ENCODE measurements around the gene MYO10. TPM values are rescaled to one million over a fixed set of nuclear protein-coding genes. Genes with fewer than 3 reads are reported as not detected.

MYO10 gene
- total RNA-seq, 1 donor from 2014 or later, result 4.6 TPM

- DNase-seq (ENCODE audit: low spot score), result no peak
- intact Hi-C loops (cut with DNase I), result no loop called here
These were observed 8.9 kb upstream of the MYO10 start for GRCh38 chr5:16944816-16945562.

- intact Hi-C loops (cut with DNase I), result no loop called here
- no peak for DNase-seq (ENCODE audit: low spot score)
These were observed 8.0 kb upstream of the MYO10 start for GRCh38 chr5:16943846-16944678.

DNA sequence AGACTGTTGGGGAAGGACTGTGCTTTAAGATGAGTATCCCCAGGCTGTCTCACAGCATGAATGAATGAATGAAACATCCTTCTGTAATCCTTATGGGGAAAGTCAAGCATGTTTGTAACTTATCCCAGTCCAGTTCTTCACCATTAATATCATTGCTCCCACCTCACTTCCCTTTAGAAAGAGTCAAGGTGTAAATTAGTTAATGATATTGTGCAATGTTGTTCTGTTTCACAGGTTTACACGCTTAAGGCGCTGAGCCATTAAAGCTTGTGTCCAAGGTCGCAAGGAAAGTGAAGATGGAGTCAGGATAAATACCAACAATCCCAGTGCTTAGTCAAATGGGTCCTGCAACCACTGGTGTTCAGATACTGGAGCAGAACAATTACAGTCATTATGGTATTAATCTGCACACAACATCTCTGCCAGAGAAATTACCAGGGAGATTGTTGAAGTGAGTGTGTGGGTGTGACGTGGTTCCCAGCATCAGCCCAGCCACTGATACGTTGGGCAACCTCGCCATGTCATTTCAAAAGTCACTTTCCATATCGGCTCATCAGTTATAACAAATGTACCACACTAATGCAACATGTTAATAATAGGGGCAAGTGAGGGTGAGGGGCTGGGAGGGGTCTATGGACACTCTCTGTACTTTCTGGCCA, 1.5 kb upstream of the MYO10 start:
- intact Hi-C loops (cut with DNase I), result loop anchor here (5.0 kb wide), 2 partner anchors 140 to 150 kb away; no protein-coding TSS in a partner anchor
- DNase-seq (ENCODE audit: low spot score), result no peak

GRCh38 chr5:16936989-16937438, 926 bp upstream of the MYO10 start:
- DNase-seq (ENCODE audit: low spot score), result no peak
- intact Hi-C loops (cut with DNase I), result loop anchor here (5.0 kb wide), 2 partner anchors 140 to 150 kb away; no protein-coding TSS in a partner anchor

DNA sequence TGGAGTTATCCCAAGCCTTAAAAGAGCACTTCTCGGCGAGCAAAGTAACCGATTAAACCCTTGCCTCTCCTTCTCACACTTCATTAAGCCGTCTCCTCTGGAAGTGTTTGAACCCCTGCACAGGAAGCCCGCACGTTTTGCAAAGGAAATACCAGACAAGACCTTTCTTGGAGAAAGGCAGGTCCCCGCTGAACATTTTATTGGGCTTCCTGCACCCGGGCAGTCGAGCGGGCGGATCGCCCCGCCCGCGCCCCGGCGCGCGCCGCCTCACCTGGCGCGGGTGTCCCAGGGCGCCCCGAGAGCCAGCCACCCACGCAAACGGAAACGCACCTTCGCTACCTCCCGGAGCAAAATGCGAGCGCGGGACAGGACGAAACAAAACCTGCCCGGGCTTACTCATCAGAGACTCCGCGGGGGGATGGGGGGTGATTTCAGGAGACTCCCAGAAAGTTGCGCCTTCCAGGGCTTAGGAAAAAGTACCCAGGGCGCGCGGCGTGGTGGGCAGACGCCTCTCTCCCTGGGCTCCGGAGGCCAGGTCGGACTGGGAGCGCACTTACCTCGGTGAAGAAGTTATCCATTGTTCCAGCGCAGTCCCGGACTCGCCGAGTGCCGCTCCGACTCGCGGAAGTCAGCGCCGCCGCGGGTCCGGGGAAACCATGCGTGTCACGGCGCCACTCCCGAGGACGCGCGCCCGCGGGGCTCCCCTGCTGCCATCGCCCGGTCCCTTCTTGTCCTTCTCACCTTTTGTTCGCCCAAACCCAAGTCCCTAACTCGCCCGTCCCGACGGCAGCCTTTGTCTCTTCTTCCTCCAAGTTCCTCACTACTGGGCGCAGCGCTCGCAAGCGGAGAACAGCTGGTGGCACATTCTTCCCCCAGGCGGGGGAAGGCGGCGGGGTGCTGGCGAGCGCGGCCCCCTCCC, 598 bp downstream of the MYO10 start:
- intact Hi-C loops (cut with DNase I), result loop anchor here (2.0 to 5.0 kb wide), 3 partner anchors 142 to 197 kb away; no protein-coding TSS in a partner anchor
- DNase-seq (ENCODE audit: low spot score), result peak; percentile 85

DNA sequence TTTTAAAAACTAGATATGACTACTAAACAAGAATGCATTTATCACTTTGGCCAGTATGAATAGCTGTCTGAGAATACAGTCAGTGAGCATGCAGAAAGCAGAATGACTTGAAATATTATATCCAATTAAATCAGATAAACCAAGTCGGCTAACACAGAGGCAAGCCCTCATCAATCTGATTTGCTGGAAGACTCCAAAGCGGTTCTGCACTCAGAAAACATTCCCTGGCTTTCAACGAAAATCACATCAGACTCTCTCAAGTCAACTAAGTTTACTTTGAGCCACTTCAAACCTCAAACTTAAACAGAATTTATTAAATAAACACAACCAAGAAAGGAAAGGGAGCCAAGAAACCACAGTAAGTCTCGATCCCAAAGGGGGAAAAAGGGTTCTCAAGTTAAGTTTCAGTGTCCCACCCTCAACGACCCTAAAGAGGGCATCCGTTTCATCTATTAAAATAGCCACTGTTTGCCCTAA, 1.4 kb downstream of the MYO10 start:
- no peak for DNase-seq (ENCODE audit: low spot score)
- intact Hi-C loops (cut with DNase I), result loop anchor here (2.0 to 5.0 kb wide), 4 partner anchors 143 to 253 kb away; no protein-coding TSS in a partner anchor

DNA sequence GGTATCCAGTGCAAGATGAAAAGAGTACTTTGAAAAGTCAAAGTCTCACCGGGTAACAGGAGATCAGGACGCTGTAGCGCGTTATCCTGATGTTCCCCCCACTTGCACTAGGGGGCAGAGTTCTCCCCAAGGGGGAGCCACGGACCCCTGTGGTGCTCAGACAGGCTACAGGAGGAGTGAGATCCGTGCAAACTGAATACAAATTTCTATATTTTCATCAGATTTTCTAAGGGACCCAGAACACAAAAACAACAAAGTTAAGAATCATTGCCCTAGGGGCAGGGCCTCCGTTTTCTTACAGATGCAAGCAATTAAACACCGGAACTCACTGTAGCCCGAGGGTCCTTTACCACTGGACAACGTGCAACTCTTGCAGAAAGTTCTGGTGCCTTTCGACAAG, 2.0 kb downstream of the MYO10 start:
- intact Hi-C loops (cut with DNase I), result loop anchor here (2.0 to 5.0 kb wide), 2 partner anchors 199 to 253 kb away; no protein-coding TSS in a partner anchor
- DNase-seq (ENCODE audit: low spot score), result no peak

- DNase-seq (ENCODE audit: low spot score), result no peak
- intact Hi-C loops (cut with DNase I), result loop anchor here (5.0 kb wide), 1 partner anchor 254 kb away; no protein-coding TSS in a partner anchor
These were observed 2.8 kb downstream of the MYO10 start for GRCh38 chr5:16933337-16933736.

DNA sequence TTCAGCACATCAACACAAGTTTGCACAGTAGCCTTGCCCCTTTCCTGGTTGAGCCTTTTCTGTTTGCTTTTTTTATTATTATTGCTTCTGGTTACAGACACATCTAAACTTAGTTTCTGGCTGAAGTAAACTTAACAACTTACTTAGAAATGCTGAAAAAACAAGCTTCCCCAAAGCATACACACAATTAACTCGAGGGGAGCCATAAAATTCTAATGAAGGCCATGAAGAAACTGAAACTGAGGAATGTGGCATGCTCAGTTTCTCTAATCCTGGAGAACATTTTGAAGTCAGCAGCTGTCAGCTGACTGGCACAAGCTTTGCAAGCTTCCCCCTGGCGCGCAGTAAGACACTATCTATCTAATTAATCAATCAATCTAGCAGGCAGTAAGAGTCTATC, 3.7 kb downstream of the MYO10 start:
- no peak for DNase-seq (ENCODE audit: low spot score)
- intact Hi-C loops (cut with DNase I), result loop anchor here (5.0 kb wide), 1 partner anchor 255 kb away; no protein-coding TSS in a partner anchor

DNA sequence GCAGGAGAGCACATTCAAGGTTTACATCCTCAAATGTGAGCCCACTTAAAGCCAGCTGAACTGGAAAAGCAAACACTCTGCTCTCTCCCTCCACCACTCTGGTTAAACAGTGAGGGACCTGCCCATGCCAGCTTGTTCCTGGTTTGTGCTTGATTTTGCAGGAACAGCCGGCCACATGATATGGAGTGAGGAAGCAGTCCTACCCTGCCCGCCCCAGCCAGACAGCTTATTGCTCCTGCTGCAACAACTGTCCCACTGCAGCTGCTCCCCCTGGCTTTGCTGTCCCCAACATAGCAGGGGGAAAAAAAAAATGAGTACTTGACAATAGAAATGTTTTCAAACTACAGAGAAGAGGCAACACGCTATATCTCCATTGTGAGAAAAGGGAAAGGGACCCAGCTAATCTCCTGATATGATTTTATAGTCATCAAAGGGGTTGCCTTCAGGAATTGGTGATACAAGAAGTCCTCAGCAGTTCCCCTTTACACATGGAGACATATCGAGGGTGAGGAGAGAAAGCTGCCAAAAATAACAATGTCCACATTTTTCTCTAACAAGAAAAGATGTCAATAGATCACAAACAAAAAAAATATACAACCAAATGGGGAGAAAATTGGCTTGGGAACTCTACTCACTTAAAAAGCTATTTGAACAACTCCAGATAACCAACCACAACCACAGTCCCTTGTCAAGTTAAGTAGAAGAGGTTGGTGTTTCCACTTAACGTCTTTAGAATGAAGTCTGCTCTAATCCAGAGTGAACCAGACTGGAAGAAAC, 4.6 kb downstream of the MYO10 start:
- intact Hi-C loops (cut with DNase I), result loop anchor here (5.0 kb wide), 1 partner anchor 256 kb away; no protein-coding TSS in a partner anchor

GRCh38 chr5:16930496-16930895, 5.6 kb downstream of the MYO10 start:
- intact Hi-C loops (cut with DNase I), result loop anchor here (5.0 kb wide), 1 partner anchor 257 kb away; no protein-coding TSS in a partner anchor
- no peak for DNase-seq (ENCODE audit: low spot score)

More for the DNA sequence above, 4.6 kb downstream of the MYO10 start:
- no peak for DNase-seq (ENCODE audit: low spot score)

DNA sequence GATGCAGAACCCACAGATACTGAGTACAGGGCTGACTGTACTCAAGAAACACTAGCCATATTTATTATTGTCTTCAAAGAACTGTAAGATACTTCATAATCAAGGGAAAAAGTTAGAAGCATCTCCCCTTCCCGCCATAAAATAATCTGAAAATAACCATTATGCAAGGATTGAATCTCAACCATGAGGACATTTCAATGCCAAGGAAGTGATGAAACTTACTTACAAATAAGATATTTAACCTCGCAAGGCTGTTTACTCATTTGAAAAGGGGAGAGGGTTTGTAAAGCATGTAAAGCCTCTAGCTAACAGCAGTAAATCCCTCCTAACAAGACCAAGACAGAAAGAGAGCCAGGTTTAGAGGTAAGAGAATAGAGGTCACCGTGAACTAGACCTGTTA, 6.3 kb downstream of the MYO10 start:
- DNase-seq (ENCODE audit: low spot score), result no peak
- intact Hi-C loops (cut with DNase I), result loop anchor here (5.0 kb wide), 1 partner anchor 257 kb away; no protein-coding TSS in a partner anchor

GRCh38 chr5:16929347-16929746, 6.7 kb downstream of the MYO10 start:
- intact Hi-C loops (cut with DNase I), result no loop called here
- DNase-seq (ENCODE audit: low spot score), result no peak

- intact Hi-C loops (cut with DNase I), result no loop called here
- no peak for DNase-seq (ENCODE audit: low spot score)
These were observed 8.5 kb downstream of the MYO10 start for GRCh38 chr5:16927613-16928012.

GRCh38 chr5:16926417-16926816, 9.7 kb downstream of the MYO10 start:
- intact Hi-C loops (cut with DNase I), result no loop called here
- DNase-seq (ENCODE audit: low spot score), result no peak

DNA sequence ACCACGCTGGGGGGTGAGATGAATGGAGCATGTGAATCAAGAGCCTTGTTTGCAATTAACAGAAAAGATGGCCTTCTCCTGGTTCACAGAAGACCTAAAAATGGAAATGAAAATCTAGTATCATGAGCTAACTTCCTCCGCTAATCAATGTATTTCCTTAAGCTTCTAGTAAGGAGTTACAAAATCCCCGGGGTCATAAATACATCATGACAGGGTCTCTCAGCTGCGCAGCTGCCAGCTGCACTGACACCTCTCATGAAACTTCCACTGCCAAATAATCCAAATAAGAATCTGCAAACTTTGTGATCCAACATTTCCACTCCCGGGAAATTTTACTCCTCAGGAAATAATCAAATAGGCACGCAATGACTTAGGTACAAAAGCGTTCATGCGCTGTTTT, 11.9 kb downstream of the MYO10 start:
- intact Hi-C loops (cut with DNase I), result no loop called here
- DNase-seq (ENCODE audit: low spot score), result no peak

DNA sequence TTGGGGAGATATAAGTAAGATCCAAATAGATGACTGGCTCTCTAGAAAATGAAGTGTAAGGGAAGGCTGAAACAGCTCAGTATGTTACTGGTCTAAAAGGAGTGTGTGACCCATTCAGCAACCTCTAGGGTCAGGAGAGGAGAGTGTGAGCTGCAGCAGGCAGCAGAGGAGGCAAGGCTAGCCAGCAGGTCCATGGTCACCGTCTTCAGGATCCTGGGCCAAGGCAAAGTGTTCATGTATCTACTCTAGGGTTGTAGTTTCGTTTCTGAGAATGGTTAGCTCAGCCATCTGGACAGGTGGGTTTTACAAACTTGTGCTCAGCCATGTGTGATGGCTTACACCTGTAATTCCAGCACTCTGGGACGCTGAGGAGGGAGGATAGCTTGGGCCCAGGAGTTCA, 13.7 kb downstream of the MYO10 start:
- DNase-seq (ENCODE audit: low spot score), result no peak
- intact Hi-C loops (cut with DNase I), result no loop called here

DNA sequence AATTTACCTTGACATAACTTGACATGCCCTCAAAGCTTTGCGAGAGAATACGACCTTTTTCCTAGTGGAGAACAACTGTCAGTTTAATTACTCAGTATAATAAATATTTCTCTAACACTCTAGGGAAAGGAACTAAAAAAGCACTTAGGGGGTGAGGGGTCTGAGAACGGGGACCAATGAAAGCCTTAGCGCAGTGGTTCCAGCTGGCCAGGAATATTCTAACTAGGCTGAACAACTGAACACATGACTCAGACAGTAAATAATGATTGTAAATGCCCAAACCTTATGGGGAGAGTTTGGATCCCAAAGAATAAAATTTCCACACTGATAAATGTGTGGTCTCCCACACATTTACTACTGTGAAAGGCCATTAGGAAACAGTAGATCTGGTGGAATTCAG, 14.9 kb downstream of the MYO10 start:
- DNase-seq (ENCODE audit: low spot score), result no peak
- intact Hi-C loops (cut with DNase I), result no loop called here

Measured in cardiac septum (tissue), 1 donor.